Neuronal stem cell (in vitro differentiated cells): ENCODE results near the gene RDH5.

ENCODE experiments used
- DNase-seq: peaks from one replicate; pipeline ENCODE4 v3.0.0-alpha.2; 2013; ENCODE audit warnings: low spot score
- H2AFZ ChIP-seq: one replicate; pipeline ENCODE4 v1.6.1; 2013; ENCODE audit warnings: mild to moderate bottlenecking, low read length, inconsistent platforms
- H2AK5ac ChIP-seq: 2 replicates; pipeline ENCODE4 v1.6.1; 2013; ENCODE audit warnings: low read depth, mild to moderate bottlenecking, inconsistent platforms, low read length, moderate library complexity, mixed read lengths
- H2BK120ac ChIP-seq: 2 replicates; pipeline ENCODE4 v1.6.1; 2013; ENCODE audit warnings: low read depth, mild to moderate bottlenecking, inconsistent platforms, low read length, moderate library complexity, mixed read lengths
- H2BK12ac ChIP-seq: one replicate; pipeline ENCODE4 v1.6.1; 2013; ENCODE audit warnings: low read length, inconsistent platforms
- H2BK15ac ChIP-seq: 2 replicates; pipeline ENCODE4 v1.6.1; 2013; ENCODE audit warnings: mild to moderate bottlenecking, low read length, inconsistent platforms, mixed read lengths
- H2BK5ac ChIP-seq: one replicate; pipeline ENCODE4 v1.6.1; 2013; ENCODE audit warnings: inconsistent platforms, mild to moderate bottlenecking, low read length, moderate library complexity
- H3K14ac ChIP-seq: one replicate; pipeline ENCODE4 v1.6.1; 2013; ENCODE audit warnings: low read length, inconsistent platforms
- H3K18ac ChIP-seq: 2 replicates; pipeline ENCODE4 v1.6.1; 2013; ENCODE audit warnings: low read length, inconsistent platforms
- H3K23ac ChIP-seq: 2 replicates; pipeline ENCODE4 v1.6.1; 2013; ENCODE audit warnings: low read depth, mild to moderate bottlenecking, mixed read lengths, low read length, inconsistent platforms; ENCODE audit not compliant: poor library complexity
- H3K27ac ChIP-seq: replicated peaks from 3 replicates; pipeline ENCODE4 v1.5.1; 2013; ENCODE audit warnings: low read length, inconsistent platforms
- H3K27me3 ChIP-seq, 3 experiments: 2 replicates each; pipeline ENCODE4 v1.6.1; 2013; ENCODE audit warnings: low read length in 3 of 3, mild to moderate bottlenecking in 2 of 3, inconsistent platforms in 1 of 3, low read depth in 1 of 3, mixed read lengths in 1 of 3, moderate library complexity in 1 of 3; ENCODE audit not compliant: control insufficient read depth in 3 of 3, insufficient read depth in 3 of 3
- H3K36me3 ChIP-seq, 2 donors: replicated peaks in 1 of 2; 2 replicates each; pipeline ENCODE4 v1.6.1; 2013; ENCODE audit warnings: low read length in 2 of 2; ENCODE audit not compliant: control insufficient read depth in 2 of 2, insufficient read depth in 2 of 2
- H3K4ac ChIP-seq: 2 replicates; pipeline ENCODE4 v1.6.1; 2013; ENCODE audit warnings: inconsistent platforms, mild to moderate bottlenecking, low read length, moderate library complexity
- H3K4me1 ChIP-seq, 2 donors: 1 replicate in 1 of 2; 2 replicates in 1 of 2; pipeline ENCODE4 v1.6.1; 2013; ENCODE audit warnings: low read length in 2 of 2, low read depth in 1 of 2; ENCODE audit not compliant: control insufficient read depth in 2 of 2, insufficient read depth in 1 of 2
- H3K4me2 ChIP-seq: one replicate; pipeline ENCODE4 v1.6.1; 2013; ENCODE audit warnings: mild to moderate bottlenecking, low read length, inconsistent platforms; ENCODE audit not compliant: insufficient read depth, poor library complexity, severe bottlenecking
- H3K4me3 ChIP-seq, 2 donors: 2 replicates each; pipeline ENCODE4 v1.5.1; 2013; ENCODE audit warnings: low read length in 2 of 2, mild to moderate bottlenecking in 2 of 2, inconsistent platforms in 1 of 2, moderate library complexity in 1 of 2
- H3K79me1 ChIP-seq: one replicate; pipeline ENCODE4 v1.6.1; 2013; ENCODE audit warnings: low read depth, mild to moderate bottlenecking, inconsistent platforms, low read length, moderate library complexity
- H3K9ac ChIP-seq: one replicate; pipeline ENCODE4 v1.6.1; 2013; ENCODE audit warnings: mild to moderate bottlenecking, low read depth, low read length, inconsistent platforms; ENCODE audit not compliant: poor library complexity
- H3K9me3 ChIP-seq, 2 donors: replicated peaks in 1 of 2; 2 replicates each; pipeline versions ENCODE3 to v1.6.1; 2013; ENCODE audit warnings: low read length in 2 of 2, mild to moderate bottlenecking in 2 of 2, inconsistent platforms in 1 of 2, low read depth in 1 of 2, mixed read lengths in 1 of 2, moderate library complexity in 1 of 2; ENCODE audit not compliant: control insufficient read depth in 2 of 2, insufficient read depth in 1 of 2
- H4K8ac ChIP-seq: one replicate; pipeline ENCODE4 v1.6.1; 2013; ENCODE audit warnings: low read depth, mild to moderate bottlenecking, inconsistent platforms, low read length, moderate library complexity
- H4K91ac ChIP-seq: one replicate; pipeline ENCODE4 v1.6.1; 2013; ENCODE audit warnings: low read length, low read depth, mild to moderate bottlenecking, inconsistent platforms; ENCODE audit not compliant: poor library complexity
- WGBS, 2 donors: extraction: QIAGEN DNeasy Blood & Tissue Kit; methylation state at CpG; one replicate each; pipeline ENCODE4 v1.1.7; 2013; ENCODE audit warnings: missing lambda C conversion rate in 2 of 2, mixed read lengths in 1 of 2; ENCODE audit not compliant: insufficient read length in 2 of 2, insufficient replicate concordance in 1 of 2; ENCODE audit errors: extremely low coverage in 2 of 2; 5-methylcytosine and 5-hydroxymethylcytosine counted together

RDH5 gene

DNA sequence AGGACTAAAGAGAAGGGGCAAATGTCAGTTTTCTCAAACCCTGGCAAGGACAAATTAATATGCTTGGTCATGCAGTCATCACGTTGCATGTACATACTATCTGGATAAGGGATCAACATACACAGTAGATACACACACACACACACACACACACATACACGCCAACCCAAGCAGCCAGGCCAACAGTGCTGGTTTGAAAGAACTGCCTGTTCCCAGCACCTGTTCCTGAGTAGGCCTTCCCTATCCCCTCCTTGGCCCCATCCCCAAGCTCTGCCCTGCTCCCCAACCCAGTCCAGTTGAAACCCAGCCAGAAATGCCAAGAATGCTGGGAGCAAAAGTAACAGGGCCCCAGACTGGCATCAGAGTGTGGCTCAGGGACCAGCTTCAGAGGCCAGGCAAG, 16.9 kb upstream of the RDH5 start:
- H2BK15ac ChIP-seq, result no peak overlapping the region
- H3K36me3 ChIP-seq, result peaks cover 0 to 16% of the 10 kb centered on the region in 2 donors
- H3K14ac ChIP-seq, result no peak overlapping the region
- no peaks in the 10 kb centered on the region for H3K9me3 ChIP-seq
- H3K4ac ChIP-seq, result no peak overlapping the region
- H3K79me1 ChIP-seq, result peaks cover 5% of the 10 kb centered on the region
- H3K27me3 ChIP-seq, result peaks cover 0 to 10% (median 0%) of the 10 kb centered on the region in 3 experiments
- peaks cover 11 to 20% of the 10 kb centered on the region in 2 donors for H3K4me1 ChIP-seq
- no peak overlapping the region for H3K23ac ChIP-seq
- H4K8ac ChIP-seq, result no peak overlapping the region
- H3K9ac ChIP-seq, result no peak overlapping the region
- no peak overlapping the region for H2AK5ac ChIP-seq
- no peak overlapping the region for H2BK12ac ChIP-seq
- H3K18ac ChIP-seq, result no peak overlapping the region
- H3K27ac ChIP-seq, result no peak overlapping the region
- DNase-seq, result no peak
- H3K4me3 ChIP-seq, result no peak overlapping the region
- no peak overlapping the region for H2AFZ ChIP-seq
- no peak overlapping the region for H3K4me2 ChIP-seq
- WGBS, 2 donors, result no CpG with 5 or more reads among the region's 2 CpGs
- no peak overlapping the region for H4K91ac ChIP-seq
- no peak overlapping the region for H2BK5ac ChIP-seq
- H2BK120ac ChIP-seq, result no peak overlapping the region

- no peak for DNase-seq
- peaks cover 5% of the 10 kb centered on the region for H3K79me1 ChIP-seq
- H3K4me1 ChIP-seq, result peaks cover 15 to 24% of the 10 kb centered on the region in 2 donors
- no peak overlapping the region for H3K27ac ChIP-seq
- H4K91ac ChIP-seq, result no peak overlapping the region
- no CpG with 5 or more reads among the region's 6 CpGs for WGBS, 2 donors
- peaks cover 0 to 17% (median 0%) of the 10 kb centered on the region in 3 experiments for H3K27me3 ChIP-seq
- H2AFZ ChIP-seq, result no peak overlapping the region
- H4K8ac ChIP-seq, result no peak overlapping the region
- no peak overlapping the region for H2BK12ac ChIP-seq
- H3K18ac ChIP-seq, result no peak overlapping the region
- no peak overlapping the region for H3K4me2 ChIP-seq
- no peak overlapping the region for H2AK5ac ChIP-seq
- H3K36me3 ChIP-seq, result peaks cover 0 to 13% of the 10 kb centered on the region in 2 donors
- no peak overlapping the region for H2BK120ac ChIP-seq
- H3K14ac ChIP-seq, result peak overlapping the region; percentile 2
- no peak overlapping the region for H3K4ac ChIP-seq
- no peak overlapping the region for H3K23ac ChIP-seq
- H3K9ac ChIP-seq, result no peak overlapping the region
- no peak overlapping the region for H3K4me3 ChIP-seq
- H2BK5ac ChIP-seq, result no peak overlapping the region
- no peak overlapping the region for H2BK15ac ChIP-seq
- H3K9me3 ChIP-seq, result no peaks in the 10 kb centered on the region
These were observed 16.1 kb upstream of the RDH5 start for GRCh38 chr12:55703901-55704761.

GRCh38 chr12:55704824-55705718, 15.1 kb upstream of the RDH5 start:
- Histone ChIP-seq H3K4me2 (no peak overlapping the region), H4K8ac (no peak overlapping the region), H3K18ac (no peak overlapping the region), H3K4me3 (no peak overlapping the region), H2AFZ (no peak overlapping the region), H3K4ac (no peak overlapping the region), H2BK5ac (no peak overlapping the region), H4K91ac (no peak overlapping the region), H2BK12ac (no peak overlapping the region), H3K27ac (no peak overlapping the region), H3K9ac (no peak overlapping the region), H3K14ac (no peak overlapping the region), H2AK5ac (no peak overlapping the region), H3K4me1 (peaks cover 15 to 24% of the 10 kb centered on the region in 2 donors), H3K79me1 (peaks cover 5% of the 10 kb centered on the region), H2BK15ac (no peak overlapping the region), H2BK120ac (no peak overlapping the region), H3K9me3 (no peaks in the 10 kb centered on the region), H3K36me3 (peaks cover 0 to 11% of the 10 kb centered on the region in 2 donors), H3K23ac (no peak overlapping the region), H3K27me3 (peaks cover 0 to 24% (median 0%) of the 10 kb centered on the region in 3 experiments)
- no CpG with 5 or more reads among the region's 9 CpGs for WGBS, 2 donors
- DNase-seq, result no peak
